HEK293 (cell line): ENCODE results near the gene CLTB.
A peak's percentile ranks its signal among the peaks of the same experiment; 100 is the strongest.
"Not testable (repeated sequence)": the region's sequence is repeated elsewhere in the genome, so short reads cannot be mapped to it uniquely, and the experiment has no call there.

ENCODE experiments used
- CTCF ChIA-PET: fragments of 350-600 bp; formaldehyde crosslinking; extraction: SDS; loops from one replicate; lab custom pipeline; 2021; ENCODE audit warnings: antibody characterized with exemption; lab: Yijun Ruan, JAX
- POLR2A ChIA-PET: fragments of 300-600 bp; formaldehyde crosslinking; extraction: SDS; loops from one replicate; lab custom pipeline; 2020; ENCODE audit warnings: antibody characterized with exemption, inconsistent platforms; lab: Yijun Ruan, JAX
- H3K27ac ChIP-seq: fragments of 200-500 bp; sonication (Bioruptor generic); 2 replicates; pipeline ENCODE4 v1.5.1; 2014; ENCODE audit warnings: low read depth, low read length, control low read depth, inconsistent platforms; ENCODE audit errors: extremely low read depth
- H3K36me3 ChIP-seq, 2 experiments: fragments of 200-500 bp in 1 of 2; sonication (Bioruptor generic) in 1 of 2; 1 replicate in 1 of 2; 2 replicates in 1 of 2; pipeline ENCODE4 v1.5.1; 2014 to 2017; ENCODE audit warnings: inconsistent platforms in 2 of 2, low read length in 2 of 2; ENCODE audit not compliant: control insufficient read depth in 2 of 2, insufficient read depth in 1 of 2
- H3K4me1 ChIP-seq: fragments of 200-500 bp; sonication (Bioruptor generic); 2 replicates; pipeline ENCODE4 v1.5.1; 2014; ENCODE audit warnings: mild to moderate bottlenecking, low read length, inconsistent platforms; ENCODE audit not compliant: control insufficient read depth, insufficient read depth
- H3K4me3 ChIP-seq: 2 replicates; pipeline ENCODE4 v1.5.1; 2011; ENCODE audit warnings: low read depth, mild to moderate bottlenecking, control low read depth, low read length, moderate library complexity
- H3K9me3 ChIP-seq: fragments of 200-500 bp; sonication (Bioruptor generic); 2 replicates; pipeline ENCODE4 v1.5.1; 2014; ENCODE audit warnings: low read depth, low read length, inconsistent platforms; ENCODE audit not compliant: control insufficient read depth, insufficient read depth
- BCL11A ChIP-seq: fragments of 450-650 bp; formaldehyde crosslinking; IDR thresholded peaks from 2 replicates; pipeline ENCODE4 v1.5.1; 2016; ENCODE audit warnings: low read depth, missing biosample characterization, missing genetic modification characterization
- HOXD13 ChIP-seq: sonication (generic); formaldehyde crosslinking; IDR thresholded peaks from 2 replicates; pipeline ENCODE4 v1.8.0; 2022; ENCODE audit warnings: missing genetic modification reagents, borderline replicate concordance
- OVOL3 ChIP-seq: fragments of 450-650 bp; formaldehyde crosslinking; IDR thresholded peaks from 2 replicates; pipeline ENCODE4 v1.5.1; 2016; ENCODE audit warnings: missing biosample characterization, missing genetic modification characterization
- SETDB1 ChIP-seq: IDR thresholded peaks from one replicate; pipeline ENCODE4 v1.6.1; 2017; ENCODE audit warnings: mild to moderate bottlenecking, low read length, moderate library complexity, mixed read lengths; ENCODE audit not compliant: insufficient read length
- SP7 ChIP-seq: fragments of 450-650 bp; formaldehyde crosslinking; IDR thresholded peaks from 2 replicates; pipeline ENCODE4 v1.5.1; 2016; ENCODE audit warnings: missing biosample characterization, missing genetic modification characterization
- ZNF121 ChIP-seq: fragments of 450-650 bp; formaldehyde crosslinking; IDR thresholded peaks from 2 replicates; pipeline ENCODE4 v1.5.1; 2016; ENCODE audit warnings: missing biosample characterization, missing genetic modification characterization
- ZNF140 ChIP-seq: fragments of 450-650 bp; formaldehyde crosslinking; IDR thresholded peaks from 2 replicates; pipeline ENCODE4 v1.5.1; 2016; ENCODE audit warnings: missing biosample characterization, missing genetic modification characterization
- ZNF354C ChIP-seq: fragments of 450-650 bp; formaldehyde crosslinking; IDR thresholded peaks from 2 replicates; pipeline ENCODE4 v1.5.1; 2016; ENCODE audit warnings: missing biosample characterization, missing genetic modification characterization, low read depth, borderline replicate concordance
- ZNF433 ChIP-seq: fragments of 450-650 bp; formaldehyde crosslinking; IDR thresholded peaks from 2 replicates; pipeline ENCODE4 v1.5.1; 2016; ENCODE audit warnings: missing biosample characterization, missing genetic modification characterization, low read depth
- ZNF549 ChIP-seq: fragments of 450-650 bp; IDR thresholded peaks from 2 replicates; pipeline ENCODE4 v1.5.1; 2018; ENCODE audit warnings: missing biosample characterization, missing genetic modification characterization, mild to moderate bottlenecking, inconsistent platforms, moderate library complexity
- ZNF596 ChIP-seq: fragments of 450-650 bp; IDR thresholded peaks from 2 replicates; pipeline ENCODE4 v1.5.0; 2018; ENCODE audit warnings: missing biosample characterization, mild to moderate bottlenecking, missing genetic modification characterization, moderate library complexity
- ZNF626 ChIP-seq: fragments of 450-650 bp; sonication (Bioruptor Pico); formaldehyde crosslinking; IDR thresholded peaks from 2 replicates; pipeline ENCODE4 v1.5.1; 2018; ENCODE audit warnings: missing biosample characterization, missing genetic modification characterization, inconsistent platforms
- ZNF654 ChIP-seq: fragments of 450-650 bp; formaldehyde crosslinking; IDR thresholded peaks from 2 replicates; pipeline ENCODE4 v1.5.1; 2016; ENCODE audit warnings: low read depth, missing biosample characterization, missing genetic modification characterization
- ZNF658 ChIP-seq: fragments of 450-650 bp; formaldehyde crosslinking; IDR thresholded peaks from 2 replicates; pipeline ENCODE4; 2016; ENCODE audit warnings: missing biosample characterization, missing genetic modification characterization
- ZNF677 ChIP-seq: fragments of 450-650 bp; IDR thresholded peaks from 2 replicates; pipeline ENCODE4 v1.5.0; 2018; ENCODE audit warnings: missing biosample characterization, mild to moderate bottlenecking, missing genetic modification characterization, moderate library complexity
- ZNF776 ChIP-seq: fragments of 450-650 bp; formaldehyde crosslinking; IDR thresholded peaks from 2 replicates; pipeline ENCODE4 v1.5.0; 2017; ENCODE audit warnings: missing biosample characterization, missing genetic modification characterization, borderline replicate concordance
- TF ChIP-seq, protein P1 (sequence below): fragments of 450-650 bp; formaldehyde crosslinking; IDR thresholded peaks from 2 replicates; pipeline ENCODE4 v1.5.1; 2016; ENCODE audit warnings: missing biosample characterization, missing genetic modification characterization
- TF ChIP-seq, protein P2 (sequence below): fragments of 450-650 bp; formaldehyde crosslinking; IDR thresholded peaks from 2 replicates; pipeline ENCODE4 v1.5.1; 2016; ENCODE audit warnings: missing biosample characterization, missing genetic modification characterization, borderline replicate concordance

The CLTB gene

DNA sequence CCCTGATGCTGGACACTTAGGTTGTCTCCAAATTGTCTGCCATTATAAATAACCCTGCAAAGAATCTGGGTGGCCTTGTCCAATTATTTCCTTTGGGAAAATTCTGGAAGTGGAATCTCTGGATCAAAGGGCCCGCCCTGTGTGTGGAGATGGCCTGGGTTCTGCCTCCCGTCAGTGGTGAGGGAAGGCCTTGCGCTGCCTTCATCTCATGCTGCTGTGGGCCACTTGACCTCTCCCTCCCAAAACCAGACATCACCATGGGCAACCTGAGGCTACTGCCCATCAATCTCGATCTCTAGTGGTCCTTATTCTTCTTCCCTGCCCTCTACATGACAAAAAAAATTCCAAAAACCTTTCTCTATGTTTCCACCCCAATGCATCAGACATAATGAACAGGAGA lies 6.6 kb downstream of the CLTB start:
- Histone ChIP-seq H3K4me3 (no peak overlapping the region), H3K27ac (no peak overlapping the region), H3K4me1 (no peaks in the 10 kb centered on the region), H3K9me3 (no peaks in the 10 kb centered on the region), H3K36me3 (peaks cover 8 to 46% of the 10 kb centered on the region in 2 experiments; a peak in 2 of 3 replicates)
- ChIA-PET POLR2A (no interaction called here), CTCF (interaction anchor here (1.0 kb wide), 1 partner anchor 38 kb away, joined by 3 read pairs; no protein-coding TSS in a partner anchor)
- TF ChIP-seq ZNF658 (tag by site-specific recombination) (no peak), SP7 (tag by site-specific recombination) (no peak), ZNF549 (tag by site-specific recombination) (no peak), ZNF140 (no peak)

GRCh38 chr5:176408590-176408989 lies 7.7 kb downstream of the CLTB start:
- CTCF ChIA-PET = no interaction called here
- no peaks in the 10 kb centered on the region for H3K9me3 ChIP-seq
- H3K4me1 ChIP-seq = no peaks in the 10 kb centered on the region
- H3K27ac ChIP-seq = no peak overlapping the region
- H3K36me3 ChIP-seq = peaks cover 8 to 47% of the 10 kb centered on the region in 2 experiments; a peak in 2 of 3 replicates
- TF ChIP-seq, protein P1, sequence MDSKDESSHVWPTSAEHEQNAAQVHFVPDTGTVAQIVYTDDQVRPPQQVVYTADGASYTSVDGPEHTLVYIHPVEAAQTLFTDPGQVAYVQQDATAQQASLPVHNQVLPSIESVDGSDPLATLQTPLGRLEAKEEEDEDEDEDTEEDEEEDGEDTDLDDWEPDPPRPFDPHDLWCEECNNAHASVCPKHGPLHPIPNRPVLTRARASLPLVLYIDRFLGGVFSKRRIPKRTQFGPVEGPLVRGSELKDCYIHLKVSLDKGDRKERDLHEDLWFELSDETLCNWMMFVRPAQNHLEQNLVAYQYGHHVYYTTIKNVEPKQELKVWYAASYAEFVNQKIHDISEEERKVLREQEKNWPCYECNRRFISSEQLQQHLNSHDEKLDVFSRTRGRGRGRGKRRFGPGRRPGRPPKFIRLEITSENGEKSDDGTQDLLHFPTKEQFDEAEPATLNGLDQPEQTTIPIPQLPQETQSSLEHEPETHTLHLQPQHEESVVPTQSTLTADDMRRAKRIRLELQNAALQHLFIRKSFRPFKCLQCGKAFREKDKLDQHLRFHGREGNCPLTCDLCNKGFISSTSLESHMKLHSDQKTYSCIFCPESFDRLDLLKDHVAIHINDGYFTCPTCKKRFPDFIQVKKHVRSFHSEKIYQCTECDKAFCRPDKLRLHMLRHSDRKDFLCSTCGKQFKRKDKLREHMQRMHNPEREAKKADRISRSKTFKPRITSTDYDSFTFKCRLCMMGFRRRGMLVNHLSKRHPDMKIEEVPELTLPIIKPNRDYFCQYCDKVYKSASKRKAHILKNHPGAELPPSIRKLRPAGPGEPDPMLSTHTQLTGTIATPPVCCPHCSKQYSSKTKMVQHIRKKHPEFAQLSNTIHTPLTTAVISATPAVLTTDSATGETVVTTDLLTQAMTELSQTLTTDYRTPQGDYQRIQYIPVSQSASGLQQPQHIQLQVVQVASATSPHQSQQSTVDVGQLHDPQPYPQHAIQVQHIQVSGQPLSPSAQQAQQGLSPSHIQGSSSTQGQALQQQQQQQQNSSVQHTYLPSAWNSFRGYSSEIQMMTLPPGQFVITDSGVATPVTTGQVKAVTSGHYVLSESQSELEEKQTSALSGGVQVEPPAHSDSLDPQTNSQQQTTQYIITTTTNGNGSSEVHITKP (tag by site-specific recombination) = no peak
- TF ChIP-seq ZNF121 (tag by site-specific recombination) = peak; percentile 53; the same call in 1 of the 2 replicates
- TF ChIP-seq, all 188 proteins: peak for 1
- POLR2A ChIA-PET = interaction anchor here (0.6 to 0.9 kb wide), 3 partner anchors 81 to 173 kb away, joined by 3 to 4 read pairs (median 3); no protein-coding TSS in a partner anchor
- no peak overlapping the region for H3K4me3 ChIP-seq

GRCh38 chr5:176408252-176408573 lies 8.1 kb downstream of the CLTB start:
- CTCF ChIA-PET, H3K27ac ChIP-seq, H3K4me1 ChIP-seq, H3K9me3 ChIP-seq, H3K4me3 ChIP-seq: not testable (repeated sequence)
- H3K36me3 ChIP-seq = peaks cover 8 to 47% of the 10 kb centered on the region in 2 experiments; a peak in 2 of 3 replicates
- POLR2A ChIA-PET = interaction anchor here (0.7 to 0.9 kb wide), 2 partner anchors 82 to 135 kb away, joined by 3 read pairs; no protein-coding TSS in a partner anchor

GRCh38 chr5:176407456-176408251 lies 8.7 kb downstream of the CLTB start:
- no peak overlapping the region for H3K4me3 ChIP-seq
- H3K9me3 ChIP-seq = no peaks in the 10 kb centered on the region
- peaks cover 8 to 45% of the 10 kb centered on the region in 2 experiments; a peak in 2 of 3 replicates for H3K36me3 ChIP-seq
- no peak overlapping the region for H3K27ac ChIP-seq
- no peaks in the 10 kb centered on the region for H3K4me1 ChIP-seq
- POLR2A ChIA-PET = interaction anchor here (0.9 to 1.1 kb wide), 2 partner anchors 20 to 136 kb away, joined by 3 read pairs; no protein-coding TSS in a partner anchor
- CTCF ChIA-PET = no interaction called here
- TF ChIP-seq OVOL3 (tag by site-specific recombination) (no peak), HOXD13 (CRISPR knock-in tag) (no peak), ZNF596 (tag by site-specific recombination) (no peak), ZNF549 (tag by site-specific recombination) (no peak), ZNF354C (tag by site-specific recombination) (no peak), BCL11A (tag by site-specific recombination) (no peak), ZNF776 (no peak), SETDB1 (no peak), ZNF677 (no peak), ZNF433 (no peak), ZNF626 (tag by site-specific recombination) (no peak), ZNF654 (tag by site-specific recombination) (no peak), ZNF121 (tag by site-specific recombination) (no peak)
- TF ChIP-seq, protein P2, sequence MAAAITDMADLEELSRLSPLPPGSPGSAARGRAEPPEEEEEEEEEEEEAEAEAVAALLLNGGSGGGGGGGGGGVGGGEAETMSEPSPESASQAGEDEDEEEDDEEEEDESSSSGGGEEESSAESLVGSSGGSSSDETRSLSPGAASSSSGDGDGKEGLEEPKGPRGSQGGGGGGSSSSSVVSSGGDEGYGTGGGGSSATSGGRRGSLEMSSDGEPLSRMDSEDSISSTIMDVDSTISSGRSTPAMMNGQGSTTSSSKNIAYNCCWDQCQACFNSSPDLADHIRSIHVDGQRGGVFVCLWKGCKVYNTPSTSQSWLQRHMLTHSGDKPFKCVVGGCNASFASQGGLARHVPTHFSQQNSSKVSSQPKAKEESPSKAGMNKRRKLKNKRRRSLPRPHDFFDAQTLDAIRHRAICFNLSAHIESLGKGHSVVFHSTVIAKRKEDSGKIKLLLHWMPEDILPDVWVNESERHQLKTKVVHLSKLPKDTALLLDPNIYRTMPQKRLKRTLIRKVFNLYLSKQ (tag by site-specific recombination) = no peak
